DOHH2 (cell line): ENCODE measurements around the gene LRP10.

ENCODE experiments used
- CTCF ChIP-seq: fragments of 200-600 bp; sonication (generic); IDR thresholded peaks from one replicate; pipeline ENCODE4 v1.5.1; 2014; ENCODE audit warnings: antibody characterized with exemption, mild to moderate bottlenecking, low read depth, low read length; ENCODE audit not compliant: poor library complexity, severe bottlenecking
- EZH2phosphoT487 ChIP-seq: fragments of 200-600 bp; sonication (generic); IDR thresholded peaks from 2 replicates; pipeline ENCODE4 v1.6.1; 2017; ENCODE audit warnings: borderline replicate concordance, mild to moderate bottlenecking, antibody characterized with exemption, low read length, moderate library complexity, mixed read lengths

- no peak for TF ChIP-seq CTCF
- TF ChIP-seq EZH2phosphoT487, result no peak
These were observed 54.8 kb downstream of the LRP10 start for GRCh38 chr14:22926316-22926715.
